ENCODE data around the gene NUTM1.

NUTM1 gene

GRCh38 chr15:34342737-34343575, at the start of gene NUTM1, which contains the start of gene NOP10:
Gene NUTM1 (plus strand): TSS chr15:34343315. CDS start chr15:34343697, 382 bp downstream.
Gene NOP10 (minus strand): TSS chr15:34343136. CDS start chr15:34343073, 63 bp downstream.
- DNase-seq: peak; percentile 86 to 98 (median 94)
- intact Hi-C loops (cut with DNase I): loop anchor here (2.0 kb wide), 1 partner anchor 22 kb away; no protein-coding TSS in a partner anchor

- no peak for DNase-seq
- intact Hi-C loops (cut with DNase I): no loop called here
Observed at GRCh38 chr15:34297059-34297458, 46.1 kb upstream of the NUTM1 start.

GRCh38 chr15:34301058-34301457, 42.1 kb upstream of the NUTM1 start:
- intact Hi-C loops (cut with DNase I): no loop called here
- no peak for DNase-seq

GRCh38 chr15:34304613-34305012, 38.5 kb upstream of the NUTM1 start:
- intact Hi-C loops (cut with DNase I): no loop called here
- no peak for DNase-seq

- no peak for DNase-seq
- intact Hi-C loops (cut with DNase I): no loop called here
Observed at GRCh38 chr15:34311563-34311962, 31.6 kb upstream of the NUTM1 start.

GRCh38 chr15:34314491-34315490, 28.3 kb upstream of the NUTM1 start:
- intact Hi-C loops (cut with DNase I): no loop called here

GRCh38 chr15:34318277-34319079, 24.6 kb upstream of the NUTM1 start:
- intact Hi-C loops (cut with DNase I): no loop called here
- peak in 34 of 42 donors; percentile 18 to 83 (median 51) for DNase-seq

More at GRCh38 chr15:34314491-34315490, 28.3 kb upstream of the NUTM1 start:
- DNase-seq: no peak

- no peak for DNase-seq
- intact Hi-C loops (cut with DNase I): no loop called here
Observed at GRCh38 chr15:34323217-34323616, 19.9 kb upstream of the NUTM1 start.

GRCh38 chr15:34324933-34325332, 18.2 kb upstream of the NUTM1 start:
- DNase-seq: no peak
- intact Hi-C loops (cut with DNase I): no loop called here

GRCh38 chr15:34325368-34325767, 17.7 kb upstream of the NUTM1 start:
- no peak for DNase-seq
- intact Hi-C loops (cut with DNase I): no loop called here

- DNase-seq: no peak
- intact Hi-C loops (cut with DNase I): no loop called here
Observed at GRCh38 chr15:34327906-34328305, 15.2 kb upstream of the NUTM1 start.

GRCh38 chr15:34329006-34329405, 14.1 kb upstream of the NUTM1 start:
- no peak for DNase-seq
- intact Hi-C loops (cut with DNase I): no loop called here

GRCh38 chr15:34330279-34330678, 12.8 kb upstream of the NUTM1 start:
- no peak for DNase-seq
- intact Hi-C loops (cut with DNase I): loop anchor here (10.0 kb wide), 1 partner anchor 105 kb away; the partner anchor contains the start of gene EMC4

- intact Hi-C loops (cut with DNase I): loop anchor here (10.0 kb wide), 1 partner anchor 107 kb away; the partner anchor contains the start of gene EMC4
- DNase-seq: no peak
Observed at GRCh38 chr15:34331809-34332208, 11.3 kb upstream of the NUTM1 start.

- intact Hi-C loops (cut with DNase I): loop anchor here (10.0 kb wide), 1 partner anchor 108 kb away; the partner anchor contains the start of gene EMC4
- DNase-seq: no peak
Observed at GRCh38 chr15:34332553-34333120, 10.5 kb upstream of the NUTM1 start.

- intact Hi-C loops (cut with DNase I): loop anchor here (10.0 kb wide), 1 partner anchor 110 kb away; the partner anchor contains the start of gene EMC4
- no peak for DNase-seq
Observed at GRCh38 chr15:34334672-34335071, 8.4 kb upstream of the NUTM1 start.

GRCh38 chr15:34335176-34336032, 7.7 kb upstream of the NUTM1 start:
- intact Hi-C loops (cut with DNase I): loop anchor here (10.0 kb wide), 1 partner anchor 111 kb away; the partner anchor contains the start of gene EMC4
- no peak for DNase-seq
